GM12873 (cell line): ENCODE data around the gene AUTS2.

Source experiments
- TF ChIP-seq, protein P1 (sequence below): IDR thresholded peaks from 2 replicates; pipeline ENCODE4 v1.5.1; 2012; ENCODE audit warnings: low read depth, mild to moderate bottlenecking, moderate library complexity, low read length, control low read depth; ENCODE audit not compliant: insufficient read depth; ENCODE audit errors: missing control alignments

The AUTS2 gene

DNA sequence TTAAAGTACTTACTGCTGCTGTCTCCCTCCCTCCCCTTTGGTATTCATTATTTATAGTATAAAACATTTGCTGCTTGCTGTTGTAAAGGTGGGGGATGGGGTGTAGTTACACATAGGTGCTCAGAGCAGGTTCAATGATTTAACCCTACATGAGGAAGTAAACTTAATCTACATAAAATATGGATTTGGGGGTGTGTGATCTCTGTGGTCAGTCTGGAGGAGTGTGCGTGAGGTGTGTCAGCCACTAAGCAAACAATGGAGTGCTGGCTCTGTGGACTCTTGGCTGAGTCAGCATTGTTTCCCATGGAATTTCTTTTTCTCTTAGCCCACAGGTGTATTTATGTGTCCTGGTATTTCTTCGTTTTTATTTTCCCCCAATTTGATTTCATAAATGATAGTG lies 133.9 kb downstream of the AUTS2 start:
- TF ChIP-seq, protein P1, sequence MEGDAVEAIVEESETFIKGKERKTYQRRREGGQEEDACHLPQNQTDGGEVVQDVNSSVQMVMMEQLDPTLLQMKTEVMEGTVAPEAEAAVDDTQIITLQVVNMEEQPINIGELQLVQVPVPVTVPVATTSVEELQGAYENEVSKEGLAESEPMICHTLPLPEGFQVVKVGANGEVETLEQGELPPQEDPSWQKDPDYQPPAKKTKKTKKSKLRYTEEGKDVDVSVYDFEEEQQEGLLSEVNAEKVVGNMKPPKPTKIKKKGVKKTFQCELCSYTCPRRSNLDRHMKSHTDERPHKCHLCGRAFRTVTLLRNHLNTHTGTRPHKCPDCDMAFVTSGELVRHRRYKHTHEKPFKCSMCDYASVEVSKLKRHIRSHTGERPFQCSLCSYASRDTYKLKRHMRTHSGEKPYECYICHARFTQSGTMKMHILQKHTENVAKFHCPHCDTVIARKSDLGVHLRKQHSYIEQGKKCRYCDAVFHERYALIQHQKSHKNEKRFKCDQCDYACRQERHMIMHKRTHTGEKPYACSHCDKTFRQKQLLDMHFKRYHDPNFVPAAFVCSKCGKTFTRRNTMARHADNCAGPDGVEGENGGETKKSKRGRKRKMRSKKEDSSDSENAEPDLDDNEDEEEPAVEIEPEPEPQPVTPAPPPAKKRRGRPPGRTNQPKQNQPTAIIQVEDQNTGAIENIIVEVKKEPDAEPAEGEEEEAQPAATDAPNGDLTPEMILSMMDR, result no peak

DNA sequence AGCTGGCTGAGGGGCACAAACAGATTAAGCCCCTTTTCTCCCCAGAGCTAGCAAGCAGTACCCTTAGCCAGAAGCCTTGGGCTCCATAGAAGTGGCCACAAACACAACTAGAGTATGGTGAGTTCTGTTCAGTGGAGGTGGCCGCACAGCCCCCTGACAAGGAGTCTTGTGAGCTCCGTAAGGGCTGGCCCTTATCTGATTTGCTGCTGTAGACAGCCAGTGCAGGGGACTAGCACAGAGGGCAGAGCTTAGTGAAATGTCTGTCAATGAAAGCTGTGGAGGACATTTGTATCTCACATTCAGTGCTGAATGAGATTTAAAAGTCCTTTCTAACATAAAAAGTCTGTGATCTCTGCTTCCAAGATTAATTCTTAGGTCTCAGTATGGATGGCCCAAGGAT lies 137.3 kb downstream of the AUTS2 start:
- TF ChIP-seq, protein P1, result no peak

DNA sequence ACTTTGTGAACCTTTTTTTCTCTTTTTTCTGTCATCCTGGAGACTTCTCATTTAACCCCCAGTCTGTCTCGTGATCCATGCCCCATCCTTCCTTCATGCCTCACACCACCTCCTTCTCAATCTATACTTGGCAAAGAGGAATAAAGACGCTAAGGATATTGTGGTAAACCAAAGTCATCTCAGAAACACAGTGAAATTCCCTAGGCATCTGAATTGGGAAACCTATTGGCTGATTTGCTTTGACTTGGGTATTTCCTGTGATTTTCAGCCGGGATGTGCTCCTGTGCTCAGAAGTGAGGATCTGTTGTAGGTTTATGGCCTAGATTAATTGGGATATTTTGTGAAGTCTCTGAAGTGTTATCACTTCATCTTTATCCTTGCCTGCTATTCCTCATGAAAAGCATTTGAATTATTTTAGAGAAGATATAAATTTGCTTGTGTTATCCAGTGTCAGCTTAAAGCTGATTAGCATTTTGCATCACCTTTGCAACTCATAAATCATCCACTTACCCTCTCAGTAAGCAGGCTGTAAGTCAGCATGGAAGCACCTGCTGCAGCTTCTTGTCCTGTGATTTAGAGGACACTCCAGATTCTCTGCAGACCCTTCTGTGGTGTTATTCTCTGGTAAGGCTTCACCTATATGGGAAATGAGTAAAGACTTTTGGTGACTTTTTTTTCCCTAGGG lies 138.0 kb downstream of the AUTS2 start:
- TF ChIP-seq, protein P1, result no peak

DNA sequence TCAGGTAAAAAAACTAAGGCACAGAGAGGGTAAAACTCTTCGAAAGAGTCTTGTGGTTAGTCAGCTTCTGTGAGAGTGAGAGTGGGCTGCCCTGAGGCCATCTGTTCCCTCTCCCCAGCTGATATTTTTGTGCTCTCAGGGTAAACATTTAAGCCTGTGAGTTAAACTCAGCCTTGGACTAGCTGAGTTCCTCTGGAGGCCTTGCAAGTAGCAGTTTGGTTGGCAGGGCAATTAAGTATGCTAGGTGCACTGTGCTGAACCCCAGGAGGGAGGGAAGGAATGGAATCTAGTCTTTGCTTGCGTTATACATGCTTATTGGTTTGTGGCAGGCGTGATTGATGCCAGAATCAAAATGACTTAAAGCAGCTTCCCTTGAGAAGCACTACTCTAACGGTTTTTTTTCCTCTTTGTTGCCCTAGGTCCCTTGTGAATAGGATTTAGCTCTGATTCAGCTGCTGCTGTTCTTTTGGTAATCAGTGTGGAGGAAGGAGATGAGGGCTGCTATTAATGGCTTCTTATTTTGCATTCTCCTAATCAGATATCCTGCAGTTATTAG lies 140.2 kb downstream of the AUTS2 start:
- TF ChIP-seq, protein P1, result no peak

DNA sequence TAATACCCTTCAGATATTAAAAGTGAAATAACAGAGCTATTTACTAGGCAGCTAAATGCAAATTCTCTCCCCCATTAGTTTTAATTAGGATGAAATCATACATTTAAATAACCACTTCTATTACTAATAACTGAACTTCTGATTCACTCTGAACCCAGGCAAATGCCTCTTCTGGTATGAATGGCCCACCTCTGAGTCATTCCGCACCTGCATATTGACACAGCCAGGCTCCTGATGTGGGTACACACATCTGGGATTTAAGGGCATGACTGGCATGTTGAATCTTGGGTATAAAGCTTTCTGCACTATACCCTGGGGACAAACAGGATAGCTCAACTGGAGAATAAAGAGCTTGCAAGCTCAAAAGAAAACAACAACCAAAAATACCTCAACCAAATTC lies 140.9 kb downstream of the AUTS2 start:
- TF ChIP-seq, protein P1, result no peak

DNA sequence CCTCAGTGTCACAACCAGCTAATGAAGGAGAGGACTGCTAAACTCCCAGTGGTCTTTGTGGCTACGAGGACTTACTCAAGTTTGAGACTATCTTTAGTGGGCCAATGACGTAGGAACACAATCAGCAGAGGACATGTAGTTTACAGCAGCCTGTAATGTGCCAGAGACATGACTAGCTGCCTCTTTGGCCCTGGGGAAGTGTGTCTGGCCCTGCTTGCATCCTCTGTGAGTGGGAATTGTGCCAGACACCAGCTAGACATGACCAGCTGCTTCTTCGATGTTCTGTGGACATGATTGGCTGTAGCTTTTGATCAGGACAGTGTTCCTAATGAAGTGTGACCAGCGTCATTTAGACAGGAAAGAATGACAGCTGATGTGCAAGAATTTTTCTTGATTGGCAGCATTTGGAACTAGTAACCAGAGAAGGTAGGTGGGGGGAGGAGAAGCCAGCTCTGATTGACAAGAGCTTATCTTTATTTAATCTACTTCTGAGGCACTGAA lies 141.7 kb downstream of the AUTS2 start:
- TF ChIP-seq, protein P1, result no peak

DNA sequence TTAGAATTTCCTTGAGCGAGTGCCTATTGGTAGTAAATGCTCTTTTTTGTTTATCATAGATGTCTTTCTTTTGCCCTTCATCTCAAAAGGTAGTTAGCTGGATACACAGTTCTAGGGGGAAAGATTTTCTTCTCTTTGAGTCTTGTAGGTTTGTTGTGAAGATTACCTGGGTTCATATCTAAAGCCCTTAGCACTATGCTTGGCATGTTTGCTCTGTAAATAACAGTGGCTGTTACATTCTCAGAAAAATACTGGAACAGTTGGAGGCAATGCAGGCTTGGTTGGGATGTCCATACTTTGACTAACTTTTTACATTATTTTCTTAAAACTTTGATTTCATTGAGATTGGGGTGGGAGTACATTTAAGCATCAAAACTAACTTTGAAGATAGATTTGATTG lies 144.0 kb downstream of the AUTS2 start:
- TF ChIP-seq, protein P1, result no peak
